Daoy (cell line): ENCODE data around the gene SHLD2. TPM values are rescaled to one million over a fixed set of nuclear protein-coding genes. Genes with fewer than 3 reads are reported as not detected.
A peak's percentile ranks its signal among the peaks of the same experiment; 100 is the strongest.
"Not testable (repeated sequence)": the region's sequence is repeated elsewhere in the genome, so short reads cannot be mapped to it uniquely, and the experiment has no call there.

ENCODE experiments used
- DNase-seq: peaks from one replicate; pipeline ENCODE4 v3.0.0-alpha.2; 2015; ENCODE audit warnings: low read depth
- total RNA-seq: library from RNA; depleted of rRNA; stranded (reverse); fragments of >200 nt; shearing (Covaris generic); gene quantifications from 2 replicates; pipeline ENCODE4 v1.2.3, GENCODE V29; 2014

Gene SHLD2
- total RNA-seq, 1 experiment from 2014 or later: 21.0 TPM

DNA sequence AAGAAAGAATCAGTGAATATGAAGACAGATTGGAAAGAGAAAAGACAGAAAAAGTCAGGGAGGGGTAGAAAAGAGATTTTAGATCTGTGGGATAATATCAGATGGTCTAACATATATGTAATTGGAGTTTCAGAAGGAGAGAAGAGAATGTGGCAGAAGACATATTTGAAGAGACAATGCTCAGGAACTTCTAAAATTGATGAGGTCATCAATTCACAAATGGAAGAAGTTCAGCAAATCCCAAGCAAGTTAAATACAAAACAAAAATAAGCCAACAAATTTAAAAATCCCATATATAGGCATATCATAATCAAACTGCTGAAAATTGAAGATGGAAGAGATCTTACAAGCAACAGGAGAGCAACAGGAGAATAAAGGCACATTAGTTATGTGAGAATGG is 42.5 kb downstream of the SHLD2 start:
- not testable (repeated sequence) for DNase-seq

- not testable (repeated sequence) for DNase-seq
Measured at GRCh38 chr10:87142230-87143108, 47.5 kb downstream of the SHLD2 start.

GRCh38 chr10:87143109-87143418 is 48.1 kb downstream of the SHLD2 start:
- not testable (repeated sequence) for DNase-seq

DNA sequence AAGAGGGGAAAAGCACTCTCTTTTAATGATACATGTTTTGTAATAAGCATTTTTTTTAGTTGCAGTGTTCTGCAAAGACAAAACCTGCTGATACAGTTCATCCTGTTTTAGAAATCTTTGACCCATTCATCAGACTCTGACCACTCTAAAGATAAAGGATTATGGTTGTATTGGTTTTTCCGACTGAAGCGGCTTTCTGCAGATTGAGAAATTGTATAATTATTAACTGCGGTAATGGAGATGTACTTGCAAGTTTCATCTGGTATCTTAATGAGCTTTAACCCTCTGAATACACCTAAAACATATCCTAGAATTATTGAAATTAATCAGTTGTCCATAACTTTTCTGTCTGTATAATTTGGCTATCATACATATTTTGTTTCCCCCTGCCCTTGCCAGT is 50.6 kb downstream of the SHLD2 start:
- DNase-seq: not testable (repeated sequence)

DNA sequence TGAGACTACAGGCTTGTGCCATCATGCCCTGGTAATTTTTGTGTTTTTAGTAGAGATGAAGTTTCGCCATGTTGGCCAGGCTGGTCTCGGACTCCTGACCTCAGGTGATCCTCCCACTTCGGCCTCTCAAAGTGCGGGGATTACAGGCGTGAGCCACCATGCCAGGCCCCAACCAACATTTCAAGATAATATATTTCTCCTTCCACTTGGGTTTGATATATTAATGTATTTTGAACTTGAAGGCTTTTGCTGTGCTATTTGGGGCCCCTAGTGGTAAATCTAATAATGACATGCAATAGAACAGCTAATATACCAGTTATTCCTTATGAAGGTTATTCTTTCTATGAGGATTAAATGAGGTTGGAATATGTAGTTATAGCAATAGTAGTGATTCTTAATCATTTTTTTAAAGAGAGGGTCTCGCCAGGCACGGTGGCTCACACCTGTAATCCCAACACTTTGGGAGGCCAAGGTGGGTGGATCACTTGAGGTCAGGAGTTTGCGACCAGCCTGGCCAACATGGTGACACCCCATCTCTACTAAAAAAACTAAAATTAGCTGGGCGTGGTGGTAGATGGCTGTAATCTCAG is 54.1 kb downstream of the SHLD2 start:
- not testable (repeated sequence) for DNase-seq

- DNase-seq: not testable (repeated sequence)
Measured at GRCh38 chr10:87151516-87151915, 56.5 kb downstream of the SHLD2 start.

DNA sequence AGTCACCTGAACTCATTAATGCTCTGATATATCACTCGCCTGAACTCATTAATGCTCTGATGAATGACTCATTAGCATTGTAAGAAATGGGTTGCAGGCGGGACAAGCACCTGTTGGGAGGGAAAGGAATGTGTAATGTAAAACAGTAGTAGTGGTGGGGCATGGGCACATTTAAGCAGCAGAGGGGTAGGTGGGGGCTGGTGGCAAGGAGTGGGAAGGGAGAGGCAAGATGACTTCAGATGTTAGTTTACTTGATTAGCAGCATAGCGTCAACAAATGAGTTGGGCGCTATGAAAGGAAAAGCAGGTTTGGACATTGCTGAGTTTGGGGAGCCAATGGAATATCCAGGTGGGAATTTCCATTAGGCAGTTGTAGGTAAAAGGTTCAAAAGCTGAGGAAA is 61.8 kb downstream of the SHLD2 start:
- not testable (repeated sequence) for DNase-seq

DNA sequence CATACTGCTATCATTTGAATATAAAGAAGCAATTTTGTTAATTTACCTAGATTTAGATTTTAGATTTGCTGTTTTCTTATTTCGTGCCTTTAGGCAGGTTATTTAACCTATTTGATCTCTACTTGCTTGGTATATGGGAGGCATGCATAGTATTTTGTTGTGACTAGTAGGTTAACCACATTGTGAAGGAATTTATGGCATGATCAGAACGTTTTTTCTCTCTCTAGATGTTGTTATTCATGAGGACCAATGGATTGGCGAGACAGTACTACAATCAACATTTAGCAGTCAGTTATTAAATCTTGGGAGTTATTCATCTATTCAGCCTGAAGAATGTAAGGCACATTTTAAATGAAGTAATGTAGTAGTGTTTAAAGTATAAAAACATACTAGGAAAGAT is 62.8 kb downstream of the SHLD2 start:
- DNase-seq: peak; percentile 1

GRCh38 chr10:87162703-87163293 is 67.8 kb downstream of the SHLD2 start:
- not testable (repeated sequence) for DNase-seq

- not testable (repeated sequence) for DNase-seq
Measured at GRCh38 chr10:87163414-87163813, 68.4 kb downstream of the SHLD2 start.

GRCh38 chr10:87169857-87170256 is 74.9 kb downstream of the SHLD2 start:
- DNase-seq: not testable (repeated sequence)

DNA sequence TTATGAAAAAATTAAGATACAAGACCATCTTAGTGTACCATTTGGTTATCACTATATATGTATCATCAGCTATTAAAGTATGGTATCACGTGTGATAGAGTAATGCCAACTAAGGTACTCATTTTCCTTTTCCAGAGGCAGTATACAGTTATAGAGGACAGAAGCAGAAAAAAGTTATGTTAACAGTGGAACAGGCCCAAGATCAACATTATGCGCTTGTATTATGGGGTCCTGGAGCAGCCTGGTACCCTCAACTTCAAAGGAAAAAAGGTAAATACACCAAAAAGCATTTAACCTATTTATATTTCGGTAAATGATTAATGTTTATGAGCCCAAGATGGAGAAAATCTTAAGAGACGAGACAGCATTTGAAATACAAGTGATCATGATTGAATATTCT is 75.7 kb downstream of the SHLD2 start:
- not testable (repeated sequence) for DNase-seq

DNA sequence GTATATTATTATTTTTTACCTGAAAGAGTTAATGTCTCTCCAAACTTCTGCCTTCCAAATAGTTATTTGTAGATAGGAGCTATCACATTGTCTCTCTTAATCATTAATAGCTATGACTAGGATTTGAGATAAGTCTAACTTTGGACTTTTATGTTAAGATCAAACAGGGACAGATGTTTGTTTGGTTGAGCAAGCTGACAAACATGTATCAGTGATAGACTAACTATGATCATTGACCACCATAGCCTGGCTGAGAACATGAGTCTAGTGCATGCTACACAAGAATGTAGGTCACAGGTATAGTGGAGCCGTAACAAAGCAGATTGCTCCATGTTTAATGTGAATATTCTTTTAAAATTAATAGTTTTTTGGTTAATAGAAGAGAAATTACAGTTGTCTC is 76.7 kb downstream of the SHLD2 start:
- not testable (repeated sequence) for DNase-seq

DNA sequence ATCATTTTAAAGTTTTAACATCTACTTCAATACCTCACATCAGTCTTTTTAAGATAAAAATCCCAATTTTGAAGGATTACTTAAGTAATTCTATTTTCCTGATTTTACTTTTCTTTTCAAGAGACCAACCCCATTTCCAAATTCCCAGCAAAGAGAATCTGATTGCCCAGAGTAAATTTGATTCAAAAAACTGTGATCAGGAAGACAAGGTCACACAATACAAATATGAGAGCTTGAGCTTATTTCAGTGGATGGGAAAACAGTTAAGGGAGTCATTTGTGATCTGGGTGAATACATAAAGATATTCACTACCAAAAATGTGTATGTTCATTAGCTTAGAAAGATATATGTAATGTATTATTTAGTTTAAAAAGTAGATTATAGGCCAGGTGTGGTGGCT is 77.2 kb downstream of the SHLD2 start:
- DNase-seq: not testable (repeated sequence)

DNA sequence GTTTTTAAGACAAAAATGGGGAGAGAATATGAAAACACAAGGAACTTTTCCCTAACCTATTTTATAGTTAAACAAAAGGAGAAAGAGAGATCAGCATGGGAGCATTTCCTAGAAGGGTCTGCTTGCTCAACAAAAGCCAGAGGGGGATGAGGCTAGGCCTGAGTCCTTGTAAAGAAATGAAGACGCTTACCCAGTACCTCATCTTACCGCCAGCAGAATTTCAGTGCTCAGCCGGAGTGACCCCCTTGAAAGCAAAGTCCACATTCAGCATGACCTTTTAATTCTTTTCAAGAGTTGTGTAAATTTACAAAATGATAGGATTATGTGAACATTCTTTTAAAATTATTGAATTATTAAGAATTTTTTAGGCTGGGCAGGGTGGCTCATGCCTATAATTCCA is 82.6 kb downstream of the SHLD2 start:
- DNase-seq: not testable (repeated sequence)

- not testable (repeated sequence) for DNase-seq
Measured at GRCh38 chr10:87184421-87184820, 89.4 kb downstream of the SHLD2 start.

DNA sequence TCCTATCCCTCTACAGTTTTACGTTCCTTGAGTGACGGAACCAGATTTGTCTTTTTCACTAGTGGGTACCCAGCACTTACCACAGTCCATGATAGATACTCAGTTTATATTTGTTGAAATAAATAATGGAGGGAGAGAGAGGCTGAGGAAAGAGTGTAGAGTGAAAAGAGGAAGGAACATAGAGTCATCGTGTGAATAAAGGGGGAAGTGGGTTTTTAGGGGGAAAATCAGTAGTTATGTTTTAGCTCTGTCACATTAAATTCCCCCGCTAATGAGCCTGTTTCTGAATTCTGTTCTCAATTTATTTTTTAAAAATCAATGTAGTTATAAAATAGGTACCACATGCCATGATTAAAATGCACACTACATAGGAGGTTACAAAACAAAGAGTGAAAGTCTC is 91.0 kb downstream of the SHLD2 start:
- not testable (repeated sequence) for DNase-seq

DNA sequence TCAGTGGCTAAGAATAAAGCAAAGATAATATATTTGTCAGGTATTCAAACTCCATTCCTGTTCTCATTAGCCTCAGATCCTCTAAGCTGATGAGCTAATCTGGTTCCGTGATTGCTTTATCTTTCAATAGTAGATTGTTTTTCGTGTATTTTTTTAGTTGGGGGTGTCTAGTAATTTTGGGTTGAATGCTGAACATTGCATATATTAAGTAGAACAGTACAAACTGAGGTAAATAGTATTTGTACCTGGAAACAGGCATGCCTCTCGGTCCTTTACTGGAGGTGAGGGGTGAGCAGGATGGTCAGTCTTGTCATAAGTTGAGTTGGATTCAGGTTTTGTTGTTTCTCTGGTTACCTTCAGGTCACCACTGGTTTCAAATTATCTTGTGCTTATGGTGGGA is 92.6 kb downstream of the SHLD2 start:
- DNase-seq: not testable (repeated sequence)

GRCh38 chr10:87191841-87192240 is 96.8 kb downstream of the SHLD2 start:
- DNase-seq: not testable (repeated sequence)

- peak; percentile 71 for DNase-seq
Measured at GRCh38 chr10:87200924-87201323, 105.9 kb downstream of the SHLD2 start.

DNA sequence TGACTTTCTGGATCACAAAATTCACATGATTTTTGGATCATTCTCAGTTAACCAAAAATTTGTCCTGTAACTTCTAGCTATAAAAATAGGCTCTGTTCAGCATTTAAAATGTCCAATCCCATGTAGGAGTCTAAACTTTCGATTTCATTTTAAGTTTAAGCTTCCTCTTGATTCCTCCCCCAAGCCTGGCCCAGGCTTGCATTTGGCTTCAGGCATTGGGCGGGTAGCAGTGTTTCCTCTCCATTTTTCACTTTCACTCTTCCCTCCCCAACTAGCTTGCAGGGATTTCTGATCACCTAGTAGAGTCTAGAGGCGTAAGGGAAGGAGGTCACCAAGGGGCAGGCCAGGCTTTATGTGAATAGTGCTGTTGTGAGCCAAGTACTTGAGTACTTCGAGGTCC is 109.8 kb downstream of the SHLD2 start:
- DNase-seq: not testable (repeated sequence)

GRCh38 chr10:87206922-87207321 is 111.9 kb downstream of the SHLD2 start:
- not testable (repeated sequence) for DNase-seq

DNA sequence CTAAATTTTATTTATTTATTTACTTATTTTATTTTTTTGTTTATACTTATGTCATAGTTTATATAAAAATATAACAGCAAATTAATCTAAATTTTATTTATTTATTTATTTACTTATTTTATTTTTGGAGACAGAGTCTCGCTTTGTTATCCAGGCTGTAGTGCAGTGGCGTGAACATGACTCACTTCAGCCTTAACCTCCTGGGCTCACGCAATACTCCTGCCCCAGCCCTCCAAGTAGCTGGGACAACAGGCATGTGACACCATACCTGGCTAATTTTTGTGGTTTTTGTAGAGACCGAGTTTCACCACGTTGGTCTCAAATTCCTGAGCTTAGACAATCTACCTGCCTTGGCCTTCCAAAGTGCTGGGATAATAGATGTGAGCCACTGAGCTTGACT is 115.3 kb downstream of the SHLD2 start:
- DNase-seq: peak; percentile 17
